HG02840 (cell line): ENCODE measurements around the gene FAM20C.
"Not testable (repeated sequence)": the region's sequence is repeated elsewhere in the genome, so short reads cannot be mapped to it uniquely, and the experiment has no call there.

Experiments
- ATAC-seq: cut with Tn5 transposase; IDR thresholded peaks from one replicate; pipeline ENCODE4 v1.9.1; 2021; ENCODE audit warnings: mild to moderate bottlenecking, moderate library complexity, moderate number of reproducible peaks; ENCODE audit not compliant: unreplicated experiment, low FRiP score

Gene FAM20C

GRCh38 chr7:189719-190118 is 2.7 kb upstream of the FAM20C start:
- ATAC-seq: no peak

DNA sequence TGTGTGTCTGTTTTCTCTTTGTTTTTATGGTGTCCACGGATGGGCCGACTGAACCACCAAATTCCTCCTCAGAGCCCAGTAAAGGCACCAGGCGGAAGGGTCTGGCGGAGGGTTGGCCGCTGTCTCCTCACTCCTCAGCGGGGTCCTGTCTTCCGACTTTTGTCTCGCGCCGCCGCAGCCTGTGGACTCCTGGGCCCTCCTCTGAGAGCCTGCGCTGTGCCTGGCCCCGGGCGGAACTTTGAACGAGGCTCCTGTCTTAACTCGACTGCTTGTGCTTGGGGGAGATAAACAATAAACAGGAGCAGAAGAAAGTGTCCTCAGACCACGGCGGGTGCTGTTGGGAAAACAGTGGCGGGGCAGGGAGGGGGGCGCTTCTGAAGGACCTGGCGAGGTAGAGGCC is 2.2 kb upstream of the FAM20C start:
- ATAC-seq: no peak

DNA sequence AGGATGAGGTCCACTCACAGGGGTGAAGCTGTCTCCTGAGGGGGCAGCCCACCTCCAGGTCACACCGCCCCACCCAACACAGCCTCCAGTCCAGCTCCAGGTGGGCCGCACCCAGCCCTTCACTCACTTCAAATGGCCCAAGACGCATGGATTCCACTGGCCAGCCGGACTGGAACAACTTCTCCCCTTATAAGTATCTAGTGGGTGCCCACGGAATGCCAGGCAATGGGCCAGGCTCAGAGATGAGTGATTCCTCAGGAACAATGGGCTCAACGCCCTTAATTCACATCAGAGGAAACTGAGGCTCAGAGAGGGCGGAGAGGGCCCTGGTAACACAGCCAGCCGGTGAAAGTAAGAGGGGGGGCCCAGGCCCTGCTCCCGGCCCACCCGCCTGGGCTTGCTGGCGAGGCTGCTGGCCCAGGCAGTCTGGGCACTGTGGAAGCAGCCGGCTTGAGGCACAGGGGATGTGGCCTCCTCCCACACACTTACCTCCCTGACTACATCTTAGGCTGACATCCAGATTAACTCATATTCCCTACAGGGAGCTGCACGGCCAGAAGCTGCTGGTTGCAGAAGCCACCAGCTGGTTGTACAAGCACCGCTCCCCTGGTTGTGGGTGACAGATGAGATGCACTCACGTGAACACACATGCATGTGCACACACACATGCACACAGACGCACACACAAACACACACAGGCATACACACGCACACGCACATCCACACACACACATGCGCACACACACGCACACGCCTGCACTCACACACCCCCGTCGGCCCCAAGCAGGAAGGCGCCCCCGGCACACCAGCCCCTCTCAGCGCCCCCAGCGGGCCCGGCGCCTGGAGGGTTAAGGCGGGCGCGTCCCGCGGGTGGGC is 1.0 kb upstream of the FAM20C start:
- ATAC-seq: no peak

DNA sequence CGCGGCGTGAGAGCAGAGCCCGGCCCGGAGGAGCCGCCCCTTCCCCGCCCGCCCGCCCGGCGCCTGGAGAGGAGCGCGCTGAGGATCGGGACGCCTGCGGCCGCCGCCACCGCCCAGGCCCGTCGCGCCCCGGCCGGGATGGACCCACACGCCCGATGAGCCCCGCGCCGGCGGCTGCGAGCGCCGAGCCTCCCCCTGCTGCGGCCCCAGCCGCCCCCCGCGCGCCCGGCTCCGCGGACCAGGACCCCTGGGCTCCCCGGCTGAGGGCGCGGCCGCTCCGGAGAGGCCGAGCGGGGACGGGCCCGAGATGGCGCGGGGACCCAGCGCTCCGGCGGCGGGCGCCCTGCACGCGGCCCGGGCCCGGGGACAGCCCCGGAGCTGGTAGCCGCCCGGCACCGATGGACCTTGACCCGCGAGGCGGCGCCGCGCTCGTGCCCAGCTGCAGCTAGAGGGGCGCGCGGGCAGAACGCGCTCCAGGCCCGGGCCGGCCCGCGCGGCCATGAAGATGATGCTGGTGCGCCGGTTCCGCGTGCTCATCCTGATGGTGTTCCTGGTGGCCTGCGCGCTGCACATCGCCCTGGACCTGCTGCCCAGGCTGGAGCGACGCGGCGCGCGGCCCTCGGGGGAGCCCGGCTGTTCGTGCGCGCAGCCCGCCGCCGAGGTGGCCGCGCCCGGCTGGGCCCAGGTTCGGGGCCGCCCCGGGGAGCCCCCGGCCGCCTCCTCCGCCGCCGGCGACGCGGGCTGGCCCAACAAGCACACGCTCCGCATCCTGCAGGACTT is 520 bp downstream of the FAM20C start:
- ATAC-seq: no peak

DNA sequence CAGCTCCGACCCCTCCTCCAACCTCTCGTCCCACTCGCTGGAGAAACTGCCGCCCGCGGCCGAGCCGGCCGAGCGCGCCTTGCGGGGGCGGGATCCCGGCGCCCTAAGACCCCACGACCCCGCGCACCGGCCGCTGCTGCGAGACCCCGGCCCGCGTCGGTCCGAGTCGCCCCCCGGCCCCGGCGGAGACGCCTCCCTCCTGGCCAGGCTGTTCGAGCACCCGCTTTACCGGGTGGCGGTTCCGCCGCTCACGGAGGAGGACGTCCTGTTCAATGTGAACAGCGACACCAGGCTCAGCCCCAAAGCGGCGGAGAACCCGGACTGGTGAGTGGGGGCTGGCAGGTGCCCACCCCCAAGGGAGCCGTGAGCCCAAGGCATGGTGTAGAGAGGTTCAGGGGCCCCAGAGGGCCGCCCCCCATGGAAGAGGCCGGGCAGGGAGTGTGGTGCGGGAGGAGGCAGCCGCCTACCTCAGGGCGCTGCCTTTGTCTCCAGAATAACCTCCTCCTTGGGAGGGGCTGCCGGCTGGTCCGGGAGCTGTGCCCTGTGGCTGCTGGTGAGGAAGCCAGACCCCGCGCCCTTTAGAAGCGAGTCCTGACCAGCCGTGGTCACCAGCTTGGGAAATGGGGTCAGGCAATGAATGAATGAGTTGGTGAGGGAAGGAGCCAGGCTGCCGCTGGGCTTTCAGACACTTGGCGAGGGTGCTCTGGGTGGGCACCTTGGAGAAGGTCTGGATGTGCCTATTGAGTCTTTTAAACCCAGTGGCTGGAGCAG is 1.3 kb downstream of the FAM20C start:
- ATAC-seq: no peak

- no peak for ATAC-seq
These were observed 2.1 kb downstream of the FAM20C start for GRCh38 chr7:194252-195009.

- no peak for ATAC-seq
These were observed 2.8 kb downstream of the FAM20C start for GRCh38 chr7:195010-195829.

DNA sequence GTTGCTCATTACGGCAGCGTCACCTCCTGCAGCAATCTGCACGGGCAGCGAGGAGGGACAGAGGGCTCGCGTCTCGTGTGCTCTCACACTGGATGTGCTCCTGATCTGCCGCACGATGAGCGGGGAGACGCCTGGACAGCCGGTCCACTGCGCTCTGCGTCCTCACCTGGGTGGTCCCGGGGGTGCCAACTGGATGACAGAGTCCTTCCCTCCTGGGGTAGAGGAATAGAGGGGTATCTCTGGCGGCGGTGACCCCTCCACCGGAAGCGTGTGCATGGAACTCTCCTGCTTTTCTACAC is 3.4 kb downstream of the FAM20C start:
- ATAC-seq: no peak

GRCh38 chr7:196283-196682 is 3.9 kb downstream of the FAM20C start:
- ATAC-seq: no peak

DNA sequence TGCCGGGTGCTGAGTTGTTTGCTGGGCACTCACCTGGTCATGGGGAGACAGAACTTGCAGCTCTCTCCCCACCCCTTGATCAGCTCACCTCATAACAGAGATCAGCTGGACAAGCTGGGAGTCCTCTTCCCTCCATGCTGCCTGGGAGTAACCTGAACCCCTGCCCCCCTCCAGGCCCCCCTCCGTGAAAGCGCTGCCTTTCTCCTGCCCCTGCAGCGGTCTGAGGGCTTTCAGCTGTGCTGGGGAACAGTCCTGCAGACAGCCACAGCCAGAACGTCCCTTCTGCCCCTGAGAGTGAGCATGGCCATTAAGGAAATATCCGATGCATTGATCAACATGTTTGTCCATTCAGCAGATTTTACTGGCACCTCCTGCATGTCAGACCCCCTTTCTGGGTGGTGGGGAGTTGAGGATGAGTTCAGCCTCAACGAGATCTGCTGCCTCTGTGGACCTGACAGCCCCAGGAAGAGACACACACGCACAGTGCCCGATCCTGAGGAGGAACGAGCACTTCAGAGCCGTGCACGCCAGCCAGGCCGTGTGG is 4.5 kb downstream of the FAM20C start:
- no peak for ATAC-seq

- ATAC-seq: no peak
These were observed 5.3 kb downstream of the FAM20C start for GRCh38 chr7:197413-198335.

DNA sequence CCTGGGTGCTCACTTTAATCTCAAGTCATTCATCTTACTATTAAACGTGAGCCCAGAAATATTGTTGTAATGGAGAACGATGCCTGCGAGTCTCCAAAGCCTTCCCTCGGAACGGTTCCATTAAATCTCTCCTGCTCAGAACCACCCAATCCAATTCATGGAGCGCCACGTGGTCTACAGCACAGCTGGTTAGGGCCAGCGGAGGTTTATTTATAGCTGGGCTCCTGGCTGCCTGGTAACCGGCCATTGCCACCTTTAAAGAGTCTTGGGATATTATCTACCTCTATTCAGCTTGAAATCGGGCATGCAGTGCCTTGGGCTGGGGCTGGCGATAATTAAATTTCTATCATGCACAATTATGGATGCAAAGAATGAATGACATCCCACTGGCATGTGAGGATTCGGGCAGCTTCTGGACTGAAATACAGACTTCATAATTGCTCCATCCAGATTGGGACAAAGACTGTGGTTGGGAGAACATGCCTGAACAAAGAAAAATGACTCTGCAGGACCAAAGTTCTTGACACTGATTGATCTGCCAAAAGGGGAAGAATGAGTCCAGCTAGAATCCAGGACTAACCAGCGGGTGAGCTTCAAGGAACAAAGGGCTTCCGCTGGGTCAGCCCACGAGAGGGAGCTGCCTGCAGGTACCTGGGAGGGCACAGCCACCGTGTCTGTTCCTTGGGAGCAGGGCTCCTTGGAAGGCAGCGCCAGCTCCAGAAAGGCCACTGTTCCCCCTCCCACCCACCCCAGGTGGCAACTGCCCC is 7.3 kb downstream of the FAM20C start:
- ATAC-seq: no peak

- ATAC-seq: no peak
These were observed 7.9 kb downstream of the FAM20C start for GRCh38 chr7:200290-200689.

- ATAC-seq: no peak
These were observed 8.3 kb downstream of the FAM20C start for GRCh38 chr7:200704-201103.

DNA sequence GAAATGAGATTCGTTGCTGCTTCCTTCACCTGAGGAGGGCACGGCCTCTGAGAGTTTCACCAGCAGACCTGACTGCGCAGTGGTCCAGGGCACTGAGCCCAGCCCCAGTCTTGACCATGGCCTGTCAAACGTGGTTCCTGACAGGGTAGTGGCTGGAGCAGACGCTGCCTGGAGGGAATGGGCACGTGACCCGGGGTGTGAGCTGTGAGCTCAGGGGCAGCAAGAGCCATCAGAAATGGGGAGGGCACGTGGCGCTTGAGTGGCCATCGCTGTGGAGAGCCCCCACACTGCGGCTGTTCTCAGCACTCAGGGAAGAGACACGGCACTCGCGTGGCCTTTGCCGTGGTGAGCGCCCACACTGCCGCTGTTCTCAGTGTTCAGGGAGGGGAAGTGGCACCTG is 12.0 kb downstream of the FAM20C start:
- ATAC-seq: no peak

DNA sequence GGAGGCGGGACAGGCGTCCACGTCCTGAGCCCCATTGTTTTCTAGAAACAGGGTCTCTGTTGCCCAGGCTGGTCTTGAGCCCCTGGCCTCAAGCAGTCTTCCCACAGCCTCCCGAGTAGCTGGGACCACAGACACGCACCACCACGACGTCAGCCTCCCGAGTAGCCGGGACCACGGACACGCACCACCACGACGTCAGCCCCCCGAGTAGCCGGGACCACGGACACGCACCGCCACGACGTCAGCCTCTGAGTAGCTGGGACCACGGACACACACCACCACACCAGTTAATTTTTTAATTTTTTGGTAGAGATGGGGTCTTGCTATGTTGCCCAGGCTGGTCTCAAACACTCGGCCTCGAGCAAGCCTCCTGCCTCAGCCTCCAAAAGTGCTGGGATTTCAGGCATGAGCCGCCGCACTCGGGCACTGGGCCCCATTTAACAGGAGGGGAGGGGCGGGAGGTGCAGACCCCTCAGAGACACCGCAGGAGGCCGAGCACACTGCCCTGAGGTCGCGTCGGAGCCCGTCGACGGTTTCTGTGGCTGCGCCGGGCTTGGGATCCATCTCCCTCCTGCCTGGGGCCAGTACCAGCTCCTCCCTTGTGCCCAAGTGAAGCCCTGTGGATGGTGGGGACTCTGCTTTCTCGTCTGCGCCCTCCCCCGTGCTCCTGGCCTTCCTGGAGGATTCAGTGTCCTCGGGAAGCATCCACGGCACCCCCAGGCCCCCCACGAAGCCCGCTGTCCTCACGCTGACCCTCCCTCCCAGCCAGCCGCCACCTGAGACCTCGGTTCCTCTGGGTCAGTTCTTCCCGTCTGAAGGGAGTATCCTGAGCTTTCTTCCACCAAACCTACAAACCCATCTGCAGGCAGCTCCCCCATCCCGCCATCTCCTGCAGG is 13.0 kb downstream of the FAM20C start:
- no peak for ATAC-seq

- ATAC-seq: not testable (repeated sequence)
These were observed 14.0 kb downstream of the FAM20C start for GRCh38 chr7:206351-206750.
